Activated gamma-delta T cell (primary cell): ENCODE results near the gene TCF7.

Source experiments
- DNase-seq: peaks from one replicate; lab custom pipeline; 2025; lab: John Stamatoyannopoulos, UW

TCF7 gene

GRCh38 chr5:134177369-134178095, 63.1 kb downstream of the TCF7 start:
- DNase-seq: no peak

DNA sequence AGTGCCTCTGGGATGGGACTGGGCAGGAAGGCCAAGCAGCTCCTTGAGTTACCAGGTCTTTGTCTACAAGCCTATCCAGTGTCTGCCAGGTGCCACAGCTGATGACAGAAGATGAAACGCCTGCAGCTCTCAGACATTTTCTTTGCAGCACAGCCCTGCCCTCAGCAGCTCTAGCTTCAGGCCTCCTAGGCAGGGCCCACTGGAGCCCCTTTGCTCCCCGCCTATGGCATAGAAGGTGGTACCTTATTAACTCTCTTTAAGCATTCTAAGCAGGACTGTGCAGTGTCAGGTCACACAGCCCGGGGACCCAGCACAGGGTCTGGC, 63.6 kb downstream of the TCF7 start:
- no peak for DNase-seq

GRCh38 chr5:134183481-134183880, 69.0 kb downstream of the TCF7 start:
- no peak for DNase-seq

DNA sequence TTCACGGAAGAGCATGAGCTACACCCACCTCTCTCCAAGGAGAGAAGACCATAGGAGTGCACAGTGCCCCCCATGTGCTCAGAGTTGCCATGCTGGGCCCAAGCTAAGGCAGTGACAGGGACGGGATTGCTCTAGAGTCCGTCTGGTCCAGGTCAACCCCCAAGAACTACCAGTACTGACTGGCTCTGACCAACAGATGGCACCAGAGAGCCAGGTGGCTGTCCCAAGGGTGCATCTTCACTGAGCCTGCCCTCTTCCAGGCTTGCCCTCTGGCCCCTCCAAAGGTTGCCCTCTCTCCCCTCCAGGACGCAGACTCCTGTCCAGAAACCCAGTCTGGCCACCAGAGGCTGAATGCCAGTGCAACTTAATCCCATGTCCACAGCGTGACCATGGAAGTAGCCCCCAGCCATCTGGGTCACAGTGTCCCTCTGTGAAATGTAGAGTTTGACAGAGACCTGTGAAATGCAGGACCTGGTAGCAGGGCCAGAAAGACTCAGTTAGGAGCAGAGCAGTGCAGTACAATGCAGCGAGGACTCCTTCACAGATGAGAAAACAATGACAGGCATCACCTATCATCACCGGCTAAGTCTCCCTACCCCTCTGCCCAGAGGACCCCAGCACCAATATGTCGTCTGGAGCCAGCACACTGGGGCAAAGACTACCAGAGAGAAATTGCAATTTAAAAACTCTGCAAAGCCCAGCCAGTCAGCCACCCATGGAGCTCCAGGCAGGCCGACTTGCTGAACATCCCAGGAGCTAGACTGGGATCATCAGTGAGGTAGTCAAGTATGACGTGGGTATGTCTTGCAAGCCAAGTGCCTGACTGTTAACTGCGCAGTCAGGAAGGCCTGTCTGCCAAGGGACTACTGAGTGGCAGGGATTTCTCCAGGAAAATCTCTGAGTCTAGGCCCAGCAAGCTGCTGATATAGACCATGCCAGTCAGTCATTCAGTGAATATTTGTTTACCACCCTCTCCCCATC, 70.0 kb downstream of the TCF7 start:
- DNase-seq: no peak

DNA sequence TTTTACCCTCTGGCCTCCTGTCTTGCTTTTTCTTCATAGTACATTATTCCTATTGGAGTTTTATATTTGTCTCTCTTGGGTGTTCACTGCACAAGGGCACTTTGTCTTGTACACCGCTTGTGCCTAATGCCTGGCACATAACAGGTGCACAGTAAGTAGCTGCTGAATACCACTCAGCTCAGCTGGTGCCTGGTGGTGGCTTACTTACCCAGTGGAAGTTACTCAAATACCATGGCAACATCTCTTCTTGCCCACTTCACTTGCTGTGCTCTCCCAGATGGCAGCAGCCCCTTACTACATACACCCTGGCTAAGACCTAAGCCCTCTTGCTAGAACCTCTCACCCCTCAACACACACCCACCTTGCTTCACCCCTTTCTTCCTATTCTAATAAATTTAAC, 73.6 kb downstream of the TCF7 start:
- no peak for DNase-seq

DNA sequence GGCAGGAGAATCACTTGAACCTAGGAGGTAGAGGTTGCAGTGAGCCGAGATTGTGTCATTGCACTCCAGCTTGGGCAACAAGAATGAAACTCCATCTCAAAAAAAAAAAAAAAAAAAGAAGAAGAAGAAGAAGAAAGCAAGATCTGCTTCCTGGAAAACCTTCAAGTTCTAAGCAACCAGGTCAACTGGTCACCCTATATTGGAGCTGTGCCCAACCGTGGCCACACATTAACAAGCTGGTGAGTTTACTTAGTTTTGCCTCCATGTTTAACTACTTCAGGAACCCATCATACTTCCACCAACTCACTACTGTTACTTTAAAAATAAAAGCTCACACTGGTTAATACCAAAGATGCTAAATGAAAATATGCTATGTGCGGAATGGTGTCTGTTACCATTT, 74.5 kb downstream of the TCF7 start:
- DNase-seq: no peak

DNA sequence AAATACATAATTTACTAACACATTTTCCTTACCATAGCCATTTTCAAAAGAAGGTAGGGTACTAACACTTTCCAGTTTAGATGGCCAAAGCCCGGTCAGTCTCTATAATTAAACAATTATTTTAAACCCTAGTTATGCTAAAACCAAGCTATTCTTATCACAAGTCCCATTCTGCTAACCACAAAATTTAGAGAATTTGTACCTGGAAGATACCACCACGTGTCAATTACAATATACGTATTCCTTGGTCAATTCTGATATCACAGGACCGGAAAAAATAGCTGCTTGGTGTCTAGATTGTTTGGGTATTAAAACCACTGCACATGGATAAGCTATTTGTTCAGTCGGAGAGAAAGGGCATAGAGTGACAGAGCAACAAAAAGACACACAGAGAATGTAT, 81.2 kb downstream of the TCF7 start:
- DNase-seq: no peak
